ENCODE data around the gene PROB1. TPM values are rescaled to one million over a fixed set of nuclear protein-coding genes. Genes with fewer than 3 reads are reported as not detected.
"Not testable (repeated sequence)": the region's sequence is repeated elsewhere in the genome, so short reads cannot be mapped to it uniquely, and the experiment has no call there.

PROB1 gene
- total RNA-seq, 4 donors from 2014 or later = 0.08 to 0.44 (median 0.35) TPM

DNA sequence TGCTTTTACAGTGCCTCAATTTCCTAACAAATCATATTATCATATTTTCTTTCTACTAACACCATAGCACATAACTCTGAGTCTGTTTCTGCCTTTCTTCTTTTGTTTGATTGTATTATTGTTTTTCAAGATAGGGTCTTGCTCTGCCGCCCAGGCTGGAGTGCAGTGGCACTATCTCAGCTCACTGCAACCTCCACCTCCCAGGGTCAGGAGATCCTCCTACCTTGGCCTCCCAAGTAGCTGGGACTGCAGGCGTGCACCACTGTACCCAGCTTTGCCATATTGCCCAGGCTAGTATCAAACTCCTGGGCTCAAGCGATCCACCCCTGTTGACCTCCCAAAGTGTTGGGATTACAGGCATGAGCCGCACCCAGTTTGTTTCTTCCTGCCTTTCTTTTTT lies 34.5 kb downstream of the PROB1 start:
- Histone ChIP-seq H3K4me1 (peaks cover 4% of the 10 kb centered on the region), H3K27ac (no peak overlapping the region), H3K4me3 (no peak overlapping the region), H3K36me3 (peaks cover 20% of the 10 kb centered on the region), H3K27me3 (no peaks in the 10 kb centered on the region), H3K9me3 (no peaks in the 10 kb centered on the region)
- 93% methylated on average over 4 of the region's 4 CpGs for WGBS
- DNase-seq (ENCODE audit: low spot score in 2 of 2) = no peak
- TF ChIP-seq POLR2AphosphoS5 (IDR thresholded peaks at IDR 0.05) (no peak), EP300 (IDR thresholded peaks at IDR 0.05) (no peak), POLR2A (IDR thresholded peaks at IDR 0.05) (no peak)
- TF ChIP-seq, protein P1, sequence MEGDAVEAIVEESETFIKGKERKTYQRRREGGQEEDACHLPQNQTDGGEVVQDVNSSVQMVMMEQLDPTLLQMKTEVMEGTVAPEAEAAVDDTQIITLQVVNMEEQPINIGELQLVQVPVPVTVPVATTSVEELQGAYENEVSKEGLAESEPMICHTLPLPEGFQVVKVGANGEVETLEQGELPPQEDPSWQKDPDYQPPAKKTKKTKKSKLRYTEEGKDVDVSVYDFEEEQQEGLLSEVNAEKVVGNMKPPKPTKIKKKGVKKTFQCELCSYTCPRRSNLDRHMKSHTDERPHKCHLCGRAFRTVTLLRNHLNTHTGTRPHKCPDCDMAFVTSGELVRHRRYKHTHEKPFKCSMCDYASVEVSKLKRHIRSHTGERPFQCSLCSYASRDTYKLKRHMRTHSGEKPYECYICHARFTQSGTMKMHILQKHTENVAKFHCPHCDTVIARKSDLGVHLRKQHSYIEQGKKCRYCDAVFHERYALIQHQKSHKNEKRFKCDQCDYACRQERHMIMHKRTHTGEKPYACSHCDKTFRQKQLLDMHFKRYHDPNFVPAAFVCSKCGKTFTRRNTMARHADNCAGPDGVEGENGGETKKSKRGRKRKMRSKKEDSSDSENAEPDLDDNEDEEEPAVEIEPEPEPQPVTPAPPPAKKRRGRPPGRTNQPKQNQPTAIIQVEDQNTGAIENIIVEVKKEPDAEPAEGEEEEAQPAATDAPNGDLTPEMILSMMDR (IDR thresholded peaks at IDR 0.05) = no peak

DNA sequence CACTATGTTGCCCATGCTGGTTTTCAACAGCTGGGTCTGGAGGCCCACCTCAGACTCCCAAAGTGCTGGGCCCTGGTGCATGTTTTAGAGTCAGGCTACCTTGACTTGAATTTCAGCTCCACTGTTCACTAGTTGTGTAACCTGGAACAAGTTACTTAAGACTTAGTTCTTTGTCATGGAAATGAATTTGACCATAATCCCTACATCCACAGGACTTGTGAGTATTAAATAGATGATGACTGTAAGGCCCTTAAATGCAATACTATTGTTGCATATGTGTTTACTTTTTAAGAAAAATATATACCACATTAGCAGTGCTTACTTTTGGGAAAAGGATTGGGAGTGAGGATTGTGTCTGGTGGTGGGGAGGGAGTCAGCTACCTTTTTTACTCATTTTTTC lies 36.8 kb downstream of the PROB1 start:
- TF ChIP-seq POLR2A (IDR thresholded peaks at IDR 0.05) (no peak), POLR2AphosphoS5 (IDR thresholded peaks at IDR 0.05) (no peak), EP300 (IDR thresholded peaks at IDR 0.05) (no peak)
- TF ChIP-seq, protein P1 (IDR thresholded peaks at IDR 0.05) = no peak
- no peak overlapping the region for H3K4me3 ChIP-seq
- no peaks in the 10 kb centered on the region for H3K9me3 ChIP-seq
- H3K27ac ChIP-seq = no peak overlapping the region
- DNase-seq (ENCODE audit: low spot score in 2 of 2) = no peak
- H3K4me1 ChIP-seq = peaks cover 6% of the 10 kb centered on the region
- H3K36me3 ChIP-seq = peaks cover 3% of the 10 kb centered on the region
- H3K27me3 ChIP-seq = no peaks in the 10 kb centered on the region

DNA sequence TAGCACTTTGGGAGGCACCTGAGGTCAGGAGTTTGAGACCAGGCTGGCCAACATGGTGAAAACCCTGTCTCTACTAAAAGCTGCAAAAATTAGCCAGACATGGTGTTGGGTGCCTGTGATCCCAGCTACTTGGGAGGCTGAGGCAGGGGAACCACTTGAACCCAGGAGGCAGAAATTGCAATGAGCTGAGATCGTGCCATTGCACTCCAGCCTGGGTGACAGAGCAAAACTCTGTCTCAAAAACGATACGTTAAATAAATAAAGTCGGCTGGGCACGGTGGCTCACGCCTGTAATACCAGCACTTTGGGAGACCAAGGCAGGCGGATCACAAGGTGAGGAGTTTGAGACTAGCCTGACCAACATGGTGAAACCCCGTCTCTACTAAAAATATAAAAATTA lies 39.0 kb downstream of the PROB1 start:
- H3K27me3 ChIP-seq; H3K36me3 ChIP-seq; DNase-seq (ENCODE audit: low spot score in 2 of 2); H3K4me3 ChIP-seq; H3K27ac ChIP-seq; H3K4me1 ChIP-seq; H3K9me3 ChIP-seq: not testable (repeated sequence)
- 94% methylated on average over 8 of the region's 8 CpGs for WGBS

DNA sequence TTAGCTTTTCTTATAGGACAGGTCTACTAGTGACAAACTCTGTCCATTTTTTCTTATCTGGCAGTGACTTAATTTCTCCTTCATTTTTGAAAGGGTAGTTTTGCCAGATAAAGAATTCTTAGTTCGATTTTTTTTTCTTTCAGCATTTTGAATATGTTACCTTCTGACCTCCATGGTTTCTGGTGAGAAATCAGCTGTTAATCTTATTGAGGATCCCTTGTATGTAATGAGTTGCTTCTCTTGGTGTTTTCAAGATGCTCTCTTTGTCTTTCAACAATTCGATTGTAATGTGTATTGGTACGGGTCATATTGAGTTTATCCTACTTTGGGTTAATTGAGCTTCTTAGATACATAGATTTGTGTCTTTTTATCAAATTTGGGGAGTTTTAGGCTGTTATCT lies 40.7 kb downstream of the PROB1 start:
- no peaks in the 10 kb centered on the region for H3K9me3 ChIP-seq
- H3K27ac ChIP-seq = no peak overlapping the region
- DNase-seq (ENCODE audit: low spot score in 2 of 2) = no peak
- TF ChIP-seq, protein P1 (IDR thresholded peaks at IDR 0.05) = no peak
- TF ChIP-seq POLR2AphosphoS5 (IDR thresholded peaks at IDR 0.05) = no peak
- no peak for TF ChIP-seq EP300 (IDR thresholded peaks at IDR 0.05)
- no peak for TF ChIP-seq POLR2A (IDR thresholded peaks at IDR 0.05)
- 96% methylated on average over 3 of the region's 3 CpGs for WGBS
- no peaks in the 10 kb centered on the region for H3K36me3 ChIP-seq
- no peaks in the 10 kb centered on the region for H3K27me3 ChIP-seq
- peaks cover 17% of the 10 kb centered on the region for H3K4me1 ChIP-seq
- H3K4me3 ChIP-seq = no peak overlapping the region

DNA sequence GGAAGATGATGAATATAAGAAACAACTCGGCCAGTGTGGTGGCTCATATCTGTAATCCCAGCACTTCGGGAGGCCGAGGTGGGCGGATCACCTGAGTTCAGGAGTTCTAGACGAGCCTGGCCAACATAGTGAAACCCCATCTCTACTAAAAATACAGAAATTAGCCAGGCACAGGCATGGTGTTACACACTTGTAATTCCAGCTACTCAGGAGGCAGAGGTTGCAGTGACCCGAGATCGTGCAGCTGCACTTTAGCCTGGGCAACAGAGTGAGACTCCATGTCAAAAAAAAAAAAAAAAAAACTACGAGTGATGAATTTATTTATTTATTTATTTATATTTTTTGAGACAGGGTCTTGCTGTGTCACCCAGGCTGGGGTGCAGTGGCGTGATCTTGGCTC lies 47.0 kb downstream of the PROB1 start:
- not testable (repeated sequence) for H3K36me3 ChIP-seq; DNase-seq (ENCODE audit: low spot score in 2 of 2); H3K27me3 ChIP-seq; H3K27ac ChIP-seq; H3K4me3 ChIP-seq; H3K9me3 ChIP-seq
- WGBS = 91% methylated on average over 9 of the region's 9 CpGs
- peaks cover 40% of the 10 kb centered on the region for H3K4me1 ChIP-seq

DNA sequence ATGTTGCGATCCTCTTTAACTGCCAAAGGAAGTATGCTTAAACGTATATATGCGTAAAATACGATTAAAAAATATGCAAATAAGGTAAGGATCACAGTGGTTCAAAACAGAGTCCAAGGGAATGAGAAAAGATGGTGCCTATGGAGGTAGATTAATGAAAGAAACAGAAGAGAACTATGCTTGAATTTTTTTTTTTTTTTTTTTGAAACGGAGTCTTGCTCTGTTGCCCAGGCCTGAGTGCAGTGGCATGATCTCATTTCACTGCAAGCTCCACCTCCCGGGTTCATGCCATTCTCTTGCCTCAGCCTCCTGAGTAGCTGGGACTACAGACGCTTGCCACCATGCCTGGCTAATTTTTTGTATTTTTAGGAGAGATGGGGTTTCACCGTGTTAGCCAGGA lies 49.5 kb downstream of the PROB1 start:
- H3K4me1 ChIP-seq = peaks cover 54% of the 10 kb centered on the region
- not testable (repeated sequence) for H3K9me3 ChIP-seq; H3K4me3 ChIP-seq; DNase-seq (ENCODE audit: low spot score in 2 of 2); H3K36me3 ChIP-seq; H3K27me3 ChIP-seq; H3K27ac ChIP-seq
- 90% methylated on average over 8 of the region's 8 CpGs for WGBS

DNA sequence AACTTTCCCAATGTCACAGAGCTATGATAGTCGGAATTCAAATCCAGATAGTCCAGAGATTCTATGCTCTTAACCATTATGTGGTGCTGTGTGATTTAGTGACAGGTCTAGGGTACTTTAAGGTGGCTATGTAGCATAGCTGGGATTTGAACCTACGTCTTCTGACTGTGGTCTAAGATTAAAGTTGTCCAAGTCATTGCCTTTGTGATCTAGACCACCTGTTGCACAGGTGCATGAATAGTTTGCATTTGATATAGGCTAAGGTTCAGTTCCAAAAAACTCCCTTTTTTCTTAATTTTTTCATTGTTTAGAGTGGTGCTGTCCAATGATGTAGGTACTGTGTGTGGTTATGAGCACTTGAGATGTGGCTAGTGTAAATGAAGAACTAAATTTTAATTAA lies 50.7 kb downstream of the PROB1 start:
- Histone ChIP-seq H3K27me3 (no peaks in the 10 kb centered on the region), H3K4me1 (peaks cover 45% of the 10 kb centered on the region), H3K27ac (no peak overlapping the region), H3K36me3 (no peaks in the 10 kb centered on the region), H3K4me3 (no peak overlapping the region), H3K9me3 (no peaks in the 10 kb centered on the region)
- WGBS = 76% methylated on average over 2 of the region's 2 CpGs
- TF ChIP-seq, protein P1 (IDR thresholded peaks at IDR 0.05) = no peak
- no peak for TF ChIP-seq EP300 (IDR thresholded peaks at IDR 0.05)
- no peak for TF ChIP-seq POLR2AphosphoS5 (IDR thresholded peaks at IDR 0.05)
- TF ChIP-seq POLR2A (IDR thresholded peaks at IDR 0.05) = no peak
- no peak for DNase-seq (ENCODE audit: low spot score in 2 of 2)

Measured in suprapubic skin (tissue), 4 donors.